Neural cell (in vitro differentiated cells): Measurements from ENCODE around the gene HBE1.
"Not testable (repeated sequence)": the region's sequence is repeated elsewhere in the genome, so short reads cannot be mapped to it uniquely, and the experiment has no call there.

Experiments
- CTCF ChIP-seq: fragments of 450-650 bp; IDR thresholded peaks from 2 replicates; pipeline ENCODE4 v1.5.1; 2014; ENCODE audit warnings: antibody characterized with exemption, mild to moderate bottlenecking, moderate library complexity; ENCODE audit not compliant: poor library complexity, severe bottlenecking
- EP300 ChIP-seq: fragments of 450-650 bp; conservative IDR thresholded peaks from 2 replicates; pipeline ENCODE4 v1.6.1; 2014; ENCODE audit warnings: antibody characterized with exemption, mild to moderate bottlenecking, moderate library complexity; ENCODE audit not compliant: poor library complexity, severe bottlenecking
- EZH2 ChIP-seq: fragments of 200-600, 300-800 bp; shearing (Covaris generic), sonication (generic); IDR thresholded peaks from 2 replicates; pipeline ENCODE4 v1.6.1; 2014; ENCODE audit warnings: antibody characterized with exemption, low read length, borderline replicate concordance, mild to moderate bottlenecking; ENCODE audit not compliant: insufficient read depth, poor library complexity, severe bottlenecking
- MXI1 ChIP-seq: fragments of 450-650 bp; conservative IDR thresholded peaks from 2 replicates; pipeline ENCODE4 v1.6.1; 2014; ENCODE audit warnings: antibody characterized with exemption, mild to moderate bottlenecking; ENCODE audit not compliant: poor library complexity, severe bottlenecking
- POLR2AphosphoS5 ChIP-seq: IDR thresholded peaks from 2 replicates; pipeline ENCODE4 v1.6.1; 2012
- RAD21 ChIP-seq: fragments of 450-650 bp; conservative IDR thresholded peaks from 2 replicates; pipeline ENCODE4 v1.6.1; 2014; ENCODE audit warnings: antibody characterized with exemption, mild to moderate bottlenecking, moderate library complexity
- REST ChIP-seq: IDR thresholded peaks from 2 replicates; pipeline ENCODE4 v1.6.1; 2012; ENCODE audit warnings: borderline replicate concordance
- SMC3 ChIP-seq: fragments of 450-650 bp; conservative IDR thresholded peaks from 2 replicates; pipeline ENCODE4 v1.6.1; 2014; ENCODE audit warnings: antibody characterized with exemption, mild to moderate bottlenecking, moderate library complexity; ENCODE audit not compliant: poor library complexity
- TAF1 ChIP-seq: IDR thresholded peaks from 2 replicates; pipeline ENCODE4 v1.6.1; 2012; ENCODE audit warnings: low read depth

DNA sequence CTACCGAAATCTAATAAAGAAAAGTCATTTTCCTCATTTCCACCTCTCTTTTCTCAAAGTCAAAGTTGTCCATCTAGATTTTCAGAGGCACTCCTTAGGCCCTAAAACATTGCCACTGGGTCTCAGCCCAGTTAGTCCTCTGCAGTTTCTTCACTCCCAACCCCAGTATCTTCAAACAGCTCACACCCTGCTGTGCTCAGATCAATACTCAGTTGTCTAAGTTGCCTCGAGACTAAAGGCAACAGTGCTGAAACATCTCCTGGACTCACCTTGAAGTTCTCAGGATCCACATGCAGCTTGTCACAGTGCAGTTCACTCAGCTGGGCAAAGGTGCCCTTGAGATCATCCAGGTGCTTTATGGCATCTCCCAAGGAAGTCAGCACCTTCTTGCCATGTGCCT is 15.7 kb downstream of the HBE1 start:
- not testable (repeated sequence) for TF ChIP-seq CTCF, POLR2AphosphoS5, MXI1, EP300, REST, RAD21, EZH2, SMC3, TAF1
